AG09319 (cell line): Measurements from ENCODE around the gene LRRC3C.
"Not testable (repeated sequence)": the region's sequence is repeated elsewhere in the genome, so short reads cannot be mapped to it uniquely, and the experiment has no call there.

ENCODE experiments used
- DNase-seq: peaks from one replicate; pipeline ENCODE4 v3.0.0-alpha.2; 2010; ENCODE audit warnings: low read depth; ENCODE audit errors: extremely low read depth
- TF ChIP-seq, protein P1 (sequence below): IDR thresholded peaks from 2 replicates; pipeline ENCODE4 v1.5.1; 2011; ENCODE audit warnings: low read depth, mild to moderate bottlenecking, inconsistent platforms, low read length, moderate library complexity

LRRC3C gene

DNA sequence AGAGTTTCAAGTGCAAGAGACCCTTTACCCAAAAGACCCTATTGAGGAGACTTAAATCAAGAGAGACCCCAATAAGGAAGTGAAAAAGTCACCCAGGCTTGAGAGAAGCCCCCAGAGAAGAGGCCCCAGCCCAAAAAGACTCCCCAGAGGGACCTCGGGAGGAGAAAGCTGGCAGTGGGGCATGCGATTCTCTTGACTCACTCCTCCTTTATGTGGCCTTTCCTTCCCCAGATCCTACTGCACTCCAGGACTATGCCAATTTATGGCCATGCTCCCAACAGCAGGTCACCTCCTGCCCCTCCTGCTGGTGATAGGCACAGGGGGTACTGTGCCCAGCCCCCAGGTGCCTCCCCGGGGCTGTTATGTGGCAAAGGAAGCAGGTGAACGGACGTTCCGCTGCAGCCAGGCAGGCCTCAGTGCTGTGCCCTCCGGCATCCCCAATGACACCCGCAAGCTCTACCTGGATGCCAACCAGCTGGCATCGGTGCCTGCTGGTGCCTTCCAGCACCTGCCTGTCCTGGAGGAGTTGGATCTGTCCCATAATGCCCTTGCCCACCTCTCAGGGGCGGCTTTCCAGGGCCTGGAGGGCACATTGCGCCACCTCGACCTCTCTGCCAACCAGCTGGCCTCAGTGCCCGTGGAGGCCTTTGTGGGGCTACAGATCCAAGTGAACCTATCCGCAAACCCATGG, 16.3 kb downstream of the LRRC3C start:
- no peak for DNase-seq
- TF ChIP-seq, protein P1, sequence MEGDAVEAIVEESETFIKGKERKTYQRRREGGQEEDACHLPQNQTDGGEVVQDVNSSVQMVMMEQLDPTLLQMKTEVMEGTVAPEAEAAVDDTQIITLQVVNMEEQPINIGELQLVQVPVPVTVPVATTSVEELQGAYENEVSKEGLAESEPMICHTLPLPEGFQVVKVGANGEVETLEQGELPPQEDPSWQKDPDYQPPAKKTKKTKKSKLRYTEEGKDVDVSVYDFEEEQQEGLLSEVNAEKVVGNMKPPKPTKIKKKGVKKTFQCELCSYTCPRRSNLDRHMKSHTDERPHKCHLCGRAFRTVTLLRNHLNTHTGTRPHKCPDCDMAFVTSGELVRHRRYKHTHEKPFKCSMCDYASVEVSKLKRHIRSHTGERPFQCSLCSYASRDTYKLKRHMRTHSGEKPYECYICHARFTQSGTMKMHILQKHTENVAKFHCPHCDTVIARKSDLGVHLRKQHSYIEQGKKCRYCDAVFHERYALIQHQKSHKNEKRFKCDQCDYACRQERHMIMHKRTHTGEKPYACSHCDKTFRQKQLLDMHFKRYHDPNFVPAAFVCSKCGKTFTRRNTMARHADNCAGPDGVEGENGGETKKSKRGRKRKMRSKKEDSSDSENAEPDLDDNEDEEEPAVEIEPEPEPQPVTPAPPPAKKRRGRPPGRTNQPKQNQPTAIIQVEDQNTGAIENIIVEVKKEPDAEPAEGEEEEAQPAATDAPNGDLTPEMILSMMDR, result no peak

DNA sequence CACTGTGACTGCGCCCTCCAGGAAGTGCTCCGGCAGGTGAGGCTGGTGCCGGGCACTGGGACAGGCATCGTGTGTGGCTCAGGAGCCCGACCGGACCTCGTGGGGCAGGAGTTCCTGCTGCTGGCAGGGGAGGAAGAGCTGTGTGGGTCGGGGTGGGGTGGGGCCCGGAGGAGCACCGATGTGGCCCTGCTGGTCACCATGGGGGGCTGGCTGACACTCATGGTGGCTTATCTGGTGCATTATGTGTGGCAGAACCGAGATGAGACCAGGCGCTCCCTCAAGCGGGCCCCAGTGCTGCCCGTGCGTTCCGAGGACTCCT, 16.8 kb downstream of the LRRC3C start:
- DNase-seq, result no peak
- TF ChIP-seq, protein P1, result no peak

DNA sequence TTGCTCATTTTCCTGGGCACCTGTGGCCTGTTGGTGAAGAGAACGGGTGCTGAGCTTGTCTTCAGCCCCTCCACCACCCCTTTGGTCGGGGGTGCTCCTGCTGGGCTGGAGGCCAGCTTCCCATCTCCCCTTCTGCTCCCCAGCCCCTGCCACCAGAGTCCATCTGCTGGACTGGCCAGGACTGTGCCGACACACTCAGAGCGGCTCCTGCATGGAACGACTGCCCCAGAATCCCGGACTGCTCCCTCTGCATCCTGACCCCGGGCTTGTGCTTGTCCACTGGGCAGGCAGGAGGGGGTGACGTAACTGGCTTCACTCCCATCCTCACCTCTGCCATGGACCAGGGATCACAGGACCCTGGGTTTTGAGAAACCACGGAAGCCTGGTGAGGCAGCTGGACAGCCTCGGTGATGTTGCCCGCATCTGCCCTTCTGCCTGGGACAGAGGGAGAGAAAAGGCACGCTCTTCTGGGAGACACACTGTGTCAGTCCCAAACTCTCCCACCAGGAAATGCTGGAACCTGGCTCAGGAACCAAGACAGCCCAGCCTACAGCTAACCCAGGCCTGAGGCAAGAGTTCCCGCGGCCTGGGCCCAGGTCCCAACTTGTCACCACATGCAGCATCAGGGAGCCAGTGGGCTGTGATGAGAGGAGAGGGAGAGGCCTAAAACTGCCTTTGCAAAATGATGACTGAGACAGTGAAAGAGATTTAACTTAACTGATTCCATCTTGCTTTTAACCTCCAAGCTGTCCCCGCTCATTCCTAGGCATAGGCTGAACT, 19.2 kb downstream of the LRRC3C start:
- no peak for DNase-seq
- TF ChIP-seq, protein P1, result no peak

DNA sequence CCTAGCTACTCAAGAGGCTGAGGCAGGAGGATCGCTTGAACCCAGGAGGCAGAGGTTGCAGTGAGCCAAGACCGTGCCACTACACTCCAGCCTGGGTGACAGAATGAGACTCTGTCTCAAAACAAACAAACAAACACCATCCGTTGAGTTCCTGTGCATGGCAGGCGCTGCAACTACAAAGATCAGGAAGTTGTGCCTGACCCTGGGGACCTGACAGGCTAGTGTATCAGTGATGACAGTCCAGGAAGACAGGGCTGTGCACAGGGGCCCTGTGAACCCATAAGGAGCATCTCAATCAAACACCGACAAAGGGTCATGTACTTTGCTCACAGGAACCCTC, 20.9 kb downstream of the LRRC3C start:
- DNase-seq, result not testable (repeated sequence)

- TF ChIP-seq, protein P1, result no peak
- no peak for DNase-seq
Measured at GRCh38 chr17:39949028-39949427, 21.5 kb downstream of the LRRC3C start.

DNA sequence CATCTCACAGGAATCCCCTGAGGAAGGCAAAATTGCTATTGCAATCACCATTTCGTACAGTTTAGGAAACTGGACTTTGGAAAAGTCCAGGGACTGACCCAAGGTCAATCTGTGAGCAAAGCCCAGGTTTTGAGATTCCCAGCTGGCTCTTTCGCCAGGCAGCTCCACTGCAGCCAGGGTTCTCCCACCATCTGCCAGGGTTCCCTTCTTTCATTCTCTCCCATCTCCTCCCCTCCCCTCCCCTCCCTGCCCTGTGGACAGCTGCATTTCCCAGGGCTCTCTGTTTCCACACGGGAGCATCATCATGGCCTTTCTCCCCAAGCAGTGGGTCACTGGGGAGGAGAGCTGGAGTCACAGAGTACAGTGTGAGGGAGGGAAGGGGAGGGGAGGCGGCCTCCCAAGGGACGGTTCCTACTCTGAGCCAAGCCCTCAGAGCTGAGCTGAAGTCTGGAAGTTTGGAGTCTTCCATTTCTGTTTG, 23.4 kb downstream of the LRRC3C start:
- TF ChIP-seq, protein P1, result no peak
- no peak for DNase-seq

DNA sequence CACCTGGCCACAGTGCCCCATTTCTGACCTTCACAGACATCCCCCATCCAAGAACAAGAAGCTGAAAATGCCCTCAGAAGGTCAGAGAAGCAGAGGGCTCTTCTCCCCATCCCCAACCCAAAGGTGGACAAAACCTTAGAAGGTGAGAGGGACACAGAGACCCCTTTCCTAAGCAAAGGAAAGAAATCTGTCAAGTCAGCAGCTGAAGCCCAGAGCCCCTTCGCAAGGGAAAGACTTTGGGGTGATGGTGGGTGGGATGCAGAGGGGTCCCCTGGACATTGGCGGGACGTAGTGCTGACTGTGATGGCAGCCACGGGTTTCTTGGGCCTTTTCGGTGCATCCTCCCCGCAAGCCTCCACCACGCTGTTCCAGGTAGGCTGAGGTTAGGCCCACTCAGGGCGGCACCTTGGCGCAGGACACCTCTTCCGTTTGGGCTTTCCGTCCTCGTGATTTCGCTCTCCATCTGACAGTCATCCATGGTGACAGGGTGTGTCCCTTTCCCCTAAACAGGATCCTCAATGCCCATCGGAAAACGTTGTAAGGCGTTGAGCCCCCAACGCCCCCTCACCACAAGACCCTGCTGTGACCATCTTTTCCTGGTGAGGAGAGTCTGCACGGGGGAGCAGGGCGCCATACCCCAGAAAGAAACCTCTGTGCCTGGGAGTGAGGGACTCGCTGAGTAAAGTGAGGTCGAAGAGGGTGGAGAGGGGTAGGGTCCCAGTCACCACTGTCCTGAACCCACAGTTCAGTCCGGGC, 24.6 kb downstream of the LRRC3C start:
- TF ChIP-seq, protein P1, result no peak
- DNase-seq, result no peak
